ENCODE data around the gene DHX58.

GRCh38 chr17:42142371-42142896 is 29.9 kb upstream of the DHX58 start:
- no peak for TF ChIP-seq CTCF (IDR thresholded peaks at IDR 0.05; ENCODE audit: low read depth, low read length)
- TF ChIP-seq EZH2phosphoT487 (IDR thresholded peaks at IDR 0.05; ENCODE audit: low read depth) = no peak
